Kidney epithelial cell (primary cell): ENCODE data around the gene RAB11FIP4. TPM values are rescaled to one million over a fixed set of nuclear protein-coding genes. Genes with fewer than 3 reads are reported as not detected.

Experiments
- DNase-seq: peaks from one replicate; pipeline ENCODE4 v3.0.0-alpha.2; 2010; ENCODE audit warnings: low read depth
- H3K27me3 ChIP-seq: 2 replicates; pipeline ENCODE4 v1.6.0; 2011; ENCODE audit warnings: low read length; ENCODE audit not compliant: control insufficient read depth, insufficient read depth
- H3K36me3 ChIP-seq: 2 replicates; pipeline ENCODE4 v1.5.1; 2011; ENCODE audit warnings: low read length; ENCODE audit not compliant: control insufficient read depth, insufficient read depth
- H3K4me3 ChIP-seq: 2 replicates; pipeline ENCODE4 v1.5.1; 2011; ENCODE audit warnings: low read depth, mild to moderate bottlenecking, control low read depth, low read length
- CTCF ChIP-seq: IDR thresholded peaks from 2 replicates; pipeline ENCODE4 v1.5.1; 2011; ENCODE audit warnings: mild to moderate bottlenecking, moderate library complexity, low read length, control low read depth, inconsistent platforms; ENCODE audit not compliant: insufficient read depth, poor library complexity, severe bottlenecking
- total RNA-seq: library from RNA; depleted of rRNA; stranded (reverse); fragments of >200 nt; gene quantifications from 2 replicates; pipeline ENCODE4 v1.2.3, GENCODE V29; 2015

Gene RAB11FIP4
- total RNA-seq, 1 donor from 2014 or later = 26.5 TPM

GRCh38 chr17:31587462-31587861, 196.0 kb downstream of the RAB11FIP4 start:
- Histone ChIP-seq H3K4me3 (no peak overlapping the region), H3K27me3 (no peaks in the 10 kb centered on the region), H3K36me3 (no peaks in the 10 kb centered on the region)
- TF ChIP-seq CTCF = no peak
- DNase-seq = no peak

Other genes starting within 250 kb of the RAB11FIP4 start
- gene OMG, start 94.4 kb upstream of the RAB11FIP4 start, total RNA-seq = not detected in 2 replicates
- not detected in 2 replicates for gene EVI2B, start 77.6 kb upstream of the RAB11FIP4 start, total RNA-seq
- not detected in 2 replicates for gene EVI2A, start 70.1 kb upstream of the RAB11FIP4 start, total RNA-seq